Measurements from ENCODE around the gene SORCS2. TPM values are rescaled to one million over a fixed set of nuclear protein-coding genes. Genes with fewer than 3 reads are reported as not detected.

Gene SORCS2
- total and polyA plus RNA-seq, 2 of the 8 experiments (the other 6 are each of a cell fraction or from before 2014, with no cell fraction given) = 0.36 to 1.8 TPM

GRCh38 chr4:7546152-7546808 lies 353.9 kb downstream of the SORCS2 start:
- H2AFZ ChIP-seq (ENCODE audit: low read length) = no peak overlapping the region
- no peaks in the 10 kb centered on the region for H3K27me3 ChIP-seq (replicated peaks in 1 of 4; ENCODE audit: control insufficient read depth in 3 of 4, extremely low read depth in 1 of 4, insufficient read depth in 3 of 4, low read length in 3 of 4)
- 0 out of 2 replicates have a peak overlapping the region, but pooled peaks have one; percentile 27 for H2BK12ac ChIP-seq (ENCODE audit: low read depth, low read length)
- H2BK120ac ChIP-seq (replicated peaks; ENCODE audit: low read depth, low read length) = no peak overlapping the region
- H4K5ac ChIP-seq (ENCODE audit: insufficient read length, low read depth, low read length) = no peak overlapping the region
- H3K14ac ChIP-seq (ENCODE audit: insufficient read length) = no peak overlapping the region
- WGBS, 2 experiments (ENCODE audit: extremely low coverage in 1 of 2, insufficient coverage in 1 of 2, insufficient read length in 1 of 2, insufficient replicate concordance in 2 of 2, low coverage in 1 of 2, low lambda C conversion rate in 2 of 2, missing lambda C conversion rate in 1 of 2) = 87% methylated on average over 18 of the region's 18 CpGs; no CpG with 5 or more reads in 1 of the 2 experiments
- H2BK20ac ChIP-seq (ENCODE audit: low read length) = no peak overlapping the region
- no peak overlapping the region for H3K23ac ChIP-seq (ENCODE audit: insufficient read length)
- H3K36me3 ChIP-seq (ENCODE audit: control insufficient read depth in 2 of 4, insufficient read depth in 4 of 4, low read length in 3 of 4) = no peaks in the 10 kb centered on the region
- H3K9ac ChIP-seq (replicated peaks in 1 of 4; ENCODE audit: extremely low read depth in 1 of 4, low read depth in 3 of 4, low read length in 3 of 4) = no peak overlapping the region
- POLR2A ChIA-PET (ENCODE audit: partially characterized antibody) = interaction anchor here (1.3 kb wide), 1 partner anchor 9 kb away, joined by 3 read pairs; no protein-coding TSS in a partner anchor
- no peak overlapping the region for H3K4me3 ChIP-seq (ENCODE audit: extremely low read depth in 1 of 4, insufficient read depth in 2 of 4, low read depth in 3 of 4, low read length in 4 of 4)
- no peak overlapping the region for H3K4ac ChIP-seq (replicated peaks; ENCODE audit: insufficient read length, low read depth, low read length)
- H3K18ac ChIP-seq (ENCODE audit: extremely low read depth, low read length) = no peak overlapping the region
- no peak overlapping the region for H3K27ac ChIP-seq (ENCODE audit: low read depth, low read length)
- H4K8ac ChIP-seq (ENCODE audit: extremely low read depth, insufficient read depth, low read length) = no peak overlapping the region
- no peaks in the 10 kb centered on the region for H3K79me2 ChIP-seq (ENCODE audit: control insufficient read depth in 1 of 2, insufficient read depth in 2 of 2, low read length in 2 of 2)
- H2BK5ac ChIP-seq (ENCODE audit: low read depth, low read length) = no peak overlapping the region
- no peak for FAIRE-seq
- H2BK15ac ChIP-seq (ENCODE audit: low read length) = no peak overlapping the region
- H3K4me2 ChIP-seq (ENCODE audit: insufficient read depth in 1 of 2, low read depth in 2 of 2, low read length in 2 of 2) = no peak overlapping the region
- H3K4me1 ChIP-seq (replicated peaks in 1 of 4; ENCODE audit: control insufficient read depth in 3 of 4, insufficient read depth in 4 of 4, low read length in 3 of 4) = no peaks in the 10 kb centered on the region
- peaks cover 9% of the 10 kb centered on the region; the same call in 1 of the 2 replicates for H3K23me2 ChIP-seq (ENCODE audit: low read depth, low read length)
- no peaks in the 10 kb centered on the region for H4K20me1 ChIP-seq (replicated peaks in 1 of 2; ENCODE audit: control insufficient read depth in 1 of 2, insufficient read depth in 2 of 2, low read length in 2 of 2)
- CTCF ChIA-PET (ENCODE audit: partially characterized antibody) = interaction anchor here (0.6 to 1.9 kb wide), 4 partner anchors 9 to 290 kb away, joined by 3 to 12 read pairs (median 4); no protein-coding TSS in a partner anchor
- H3K79me1 ChIP-seq (ENCODE audit: low read depth, low read length) = no peaks in the 10 kb centered on the region
- no peak for DNase-seq (ENCODE audit: low read depth in 1 of 2, low spot score in 2 of 2)
- no peak overlapping the region for H2AK5ac ChIP-seq (ENCODE audit: low read depth, low read length)
- H3K9me3 ChIP-seq (ENCODE audit: insufficient read depth in 2 of 2, low read depth in 1 of 2, low read length in 1 of 2) = peaks cover under 1 to 3% of the 10 kb centered on the region in 2 experiments; a peak in 2 of 4 replicates
- no peak overlapping the region for H3K56ac ChIP-seq (replicated peaks; ENCODE audit: insufficient read length, low read depth, low read length)
- H4K91ac ChIP-seq (replicated peaks; ENCODE audit: insufficient read length, low read length) = no peak overlapping the region
- no peak for TF ChIP-seq ATF2 (IDR thresholded peaks at IDR 0.05; ENCODE audit: low read length)
- TF ChIP-seq CHD1 (IDR thresholded peaks at IDR 0.05; ENCODE audit: low read depth, low read length) = no peak
- TF ChIP-seq SUZ12 (IDR thresholded peaks at IDR 0.05; ENCODE audit: low read length) = no peak
- TF ChIP-seq FOSL1 (IDR thresholded peaks at IDR 0.05; ENCODE audit: insufficient read depth, low read depth, low read length) = no peak
